Stimulated activated CD8-positive, alpha-beta memory T cell treated with anti-CD3 and anti-CD28 coated beads, Interleukin-7, amount 100 ng/mL, for 4 hours (primary cell): Measurements from ENCODE around the gene SLC30A9.

Source experiments
- DNase-seq, 2 donors: peaks; one replicate each; pipeline ENCODE4 v3.0.0-alpha.2; 2020; ENCODE audit warnings: low read depth in 2 of 2

SLC30A9 gene

DNA sequence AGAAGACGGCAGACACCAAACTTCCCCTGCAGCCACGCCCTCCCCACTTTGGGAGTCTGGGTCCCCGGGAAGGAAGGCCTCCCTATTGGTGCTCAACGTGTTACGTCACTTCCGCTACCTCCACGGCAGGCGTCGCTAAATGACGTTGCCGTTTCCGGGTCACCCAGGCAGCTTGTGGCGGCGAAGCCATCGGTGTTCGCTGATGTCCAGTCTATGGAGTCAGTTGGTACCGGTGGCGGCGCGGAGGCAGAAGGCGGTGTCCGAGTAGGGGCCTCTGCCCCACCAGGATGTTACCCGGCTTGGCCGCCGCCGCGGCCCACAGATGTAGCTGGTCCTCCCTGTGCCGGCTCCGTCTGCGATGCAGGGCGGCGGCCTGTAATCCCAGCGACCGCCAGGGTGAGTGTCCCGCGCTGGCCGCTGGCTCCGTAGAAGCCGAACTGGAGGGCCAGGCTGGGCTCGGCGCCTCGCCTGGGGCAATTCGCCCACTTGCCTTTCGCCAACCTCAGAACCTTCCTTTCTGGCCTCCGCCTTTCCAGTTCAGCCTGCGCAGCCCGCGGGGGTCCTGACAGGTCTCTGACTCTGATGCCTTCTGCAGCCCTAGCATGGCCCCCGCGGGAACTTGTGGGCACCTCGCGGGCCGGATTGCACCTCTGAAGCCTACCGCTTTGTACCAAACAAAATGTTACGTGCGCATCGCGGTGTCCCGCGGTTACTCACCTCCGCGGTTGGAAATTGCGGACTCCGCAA, at the start of gene SLC30A9:
Gene SLC30A9 (plus strand): TSS at position 166 of the 747 bp plus-strand sequence. CDS start 122 bp downstream, at position 288.
- peak; percentile 88 to 91 for DNase-seq

DNA sequence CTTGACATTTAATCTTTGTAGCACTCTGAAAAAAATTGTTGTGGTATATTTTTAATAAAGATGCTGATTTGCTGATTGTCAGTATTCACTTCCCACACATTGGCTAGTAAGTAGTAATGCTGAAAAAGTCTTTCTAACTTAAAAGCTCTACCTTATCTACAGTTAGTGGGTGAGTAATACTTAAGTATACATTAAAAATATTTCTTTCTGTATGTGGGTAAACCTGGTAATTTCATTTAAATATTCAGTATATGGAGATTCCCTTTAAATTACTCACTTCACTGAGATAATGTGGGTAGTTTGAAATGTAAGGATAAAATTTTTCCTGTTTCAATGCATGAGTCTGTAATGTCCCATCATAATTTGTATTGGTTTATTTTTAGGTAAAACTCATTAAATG, 49.5 kb upstream of the SLC30A9 start:
- no peak for DNase-seq

DNA sequence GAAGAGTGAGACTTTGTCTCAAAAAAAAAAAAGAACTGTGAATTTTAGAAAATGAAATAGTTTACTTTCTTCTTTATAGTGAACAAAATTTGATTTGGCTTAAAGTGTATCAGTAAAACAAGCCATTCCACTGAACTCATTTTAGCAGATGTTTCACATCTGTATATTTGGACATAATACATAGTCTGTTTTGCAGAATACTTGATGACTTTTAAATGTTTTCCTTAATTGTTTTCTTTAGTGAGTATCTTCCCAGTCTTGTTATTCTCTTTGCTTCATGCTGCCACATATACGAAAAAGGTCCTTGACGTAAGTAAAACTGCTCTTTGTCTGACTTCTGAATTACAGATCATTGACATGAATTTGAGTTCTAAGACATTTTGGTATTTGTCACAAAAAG, 46.8 kb upstream of the SLC30A9 start:
- no peak for DNase-seq

DNA sequence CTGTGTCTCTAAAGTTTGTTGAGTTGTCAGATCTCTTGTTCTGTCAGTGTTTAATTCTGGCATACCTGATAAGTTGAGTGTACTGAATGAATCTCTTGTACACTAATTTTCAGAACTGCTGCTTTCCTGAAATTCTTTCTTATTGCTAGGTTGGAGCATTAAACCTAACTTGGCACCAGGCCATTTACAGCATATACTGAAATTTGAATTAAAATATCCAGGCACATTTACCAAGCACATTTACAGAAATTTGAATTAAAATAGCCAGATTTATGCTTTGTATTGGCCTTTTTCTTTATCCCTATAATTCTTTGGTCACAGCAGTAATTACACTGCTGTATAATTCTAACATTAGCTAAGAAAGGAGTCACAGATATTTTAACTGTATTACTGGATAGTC, 46.2 kb upstream of the SLC30A9 start:
- DNase-seq: no peak

DNA sequence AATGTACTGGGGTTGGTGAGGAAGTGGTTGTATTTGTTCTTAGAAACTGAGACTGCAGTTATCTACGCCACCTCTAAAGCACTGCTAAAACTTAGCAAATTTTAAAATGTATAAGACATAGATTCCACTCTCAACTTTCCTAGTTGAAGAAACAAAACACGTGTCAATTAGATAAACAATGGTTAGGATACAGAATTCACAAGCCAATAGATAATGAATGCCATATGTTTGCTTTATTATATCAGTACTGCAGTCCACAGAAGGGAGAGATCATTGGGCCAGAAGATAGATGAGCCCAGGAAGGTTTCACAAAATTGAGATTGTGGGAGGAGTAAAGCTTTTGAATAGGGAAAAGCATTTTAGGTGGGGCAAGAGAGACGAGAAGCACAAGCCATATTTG, 40.8 kb upstream of the SLC30A9 start:
- no peak for DNase-seq

DNA sequence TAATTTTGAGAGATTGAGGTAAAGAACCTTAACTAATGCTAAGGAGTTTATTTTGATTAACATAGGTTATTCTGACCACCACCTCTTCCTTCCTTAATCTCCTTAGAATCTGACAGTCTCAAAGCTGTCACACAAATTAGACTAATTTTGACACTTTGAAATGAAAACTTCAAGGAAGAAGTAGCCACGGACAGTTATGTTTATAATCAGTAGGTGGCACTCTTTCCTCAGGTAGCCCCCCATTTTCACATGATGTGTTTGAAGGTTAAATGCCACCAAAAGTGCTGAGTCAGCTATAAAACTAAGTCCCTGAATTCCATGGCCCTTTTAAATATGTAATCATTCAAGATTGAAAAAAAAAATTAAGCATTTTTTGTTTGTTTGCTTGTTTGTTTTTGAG, 32.7 kb upstream of the SLC30A9 start:
- no peak for DNase-seq

DNA sequence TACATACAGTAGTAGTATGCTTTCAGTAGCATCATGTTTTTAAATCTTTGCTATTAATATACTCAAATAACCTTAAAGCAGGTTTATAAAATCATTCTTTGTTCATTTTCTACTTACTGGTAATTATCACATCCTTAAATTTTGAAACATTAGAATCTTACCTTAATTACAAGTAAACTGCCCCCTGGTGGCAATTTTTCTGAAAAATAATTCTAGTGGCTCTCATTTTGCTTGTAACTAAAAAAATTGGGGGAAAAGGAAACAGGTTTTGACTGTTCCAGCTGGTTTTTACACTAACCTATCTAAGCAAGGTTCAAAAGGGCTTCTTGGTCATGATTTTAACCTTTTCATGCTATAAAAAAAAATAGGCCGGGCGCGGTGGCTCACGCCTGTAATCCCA, 27.2 kb upstream of the SLC30A9 start:
- no peak for DNase-seq

DNA sequence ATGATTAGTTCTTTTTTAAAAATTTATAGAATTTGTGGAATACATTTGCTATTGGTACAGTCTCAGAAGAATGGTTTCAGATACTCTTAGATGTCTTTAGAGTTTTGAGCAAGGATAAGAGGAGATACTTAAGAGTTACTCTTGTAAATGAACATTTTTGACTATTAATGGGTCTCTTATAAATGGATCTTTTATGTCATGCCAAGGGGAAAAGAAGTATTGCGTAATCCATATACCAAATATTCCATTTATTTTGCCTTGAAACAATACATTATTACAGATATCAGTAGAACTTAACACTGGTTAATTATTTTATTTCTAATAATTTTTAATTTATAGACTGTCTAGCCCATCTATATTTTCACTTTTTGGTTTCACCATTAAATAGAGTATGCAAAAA, 25.9 kb upstream of the SLC30A9 start:
- no peak for DNase-seq

DNA sequence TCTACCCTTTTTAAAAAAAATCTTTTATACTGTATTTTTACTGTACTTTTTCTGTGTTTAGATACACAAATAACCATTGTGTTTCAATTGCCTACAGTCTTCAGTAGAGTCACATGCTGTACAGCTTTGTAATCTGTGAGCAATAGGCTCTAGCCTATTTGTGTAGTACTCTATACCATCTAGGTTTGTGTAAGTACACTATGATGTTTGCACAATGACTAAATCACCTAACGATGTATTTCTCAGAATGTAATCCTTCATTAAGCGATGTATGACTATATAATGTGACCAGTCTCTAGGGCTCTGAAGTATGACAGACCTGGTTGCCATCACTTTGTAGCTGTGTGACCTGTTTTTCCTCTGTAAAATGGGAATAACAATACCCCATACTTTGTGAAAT, 22.9 kb upstream of the SLC30A9 start:
- DNase-seq: no peak

DNA sequence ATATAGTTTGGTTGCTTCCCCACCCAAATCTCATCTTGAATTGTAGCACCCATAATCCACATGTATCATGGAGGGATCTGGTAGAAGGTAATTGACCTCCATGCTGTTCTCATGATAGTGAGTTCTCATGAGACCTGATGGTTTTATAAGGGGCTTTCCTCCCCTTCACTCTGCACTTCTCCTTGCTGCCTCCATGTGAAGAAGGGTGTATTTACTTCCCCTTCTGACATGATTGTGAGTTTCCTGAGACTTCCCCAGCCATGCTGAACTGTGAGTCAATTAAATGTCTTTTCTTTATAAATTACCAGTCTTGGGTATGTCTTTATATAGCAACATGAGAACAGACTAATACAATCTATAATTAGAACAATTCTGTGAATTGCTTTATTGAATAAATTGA, 20.7 kb upstream of the SLC30A9 start:
- DNase-seq: no peak

DNA sequence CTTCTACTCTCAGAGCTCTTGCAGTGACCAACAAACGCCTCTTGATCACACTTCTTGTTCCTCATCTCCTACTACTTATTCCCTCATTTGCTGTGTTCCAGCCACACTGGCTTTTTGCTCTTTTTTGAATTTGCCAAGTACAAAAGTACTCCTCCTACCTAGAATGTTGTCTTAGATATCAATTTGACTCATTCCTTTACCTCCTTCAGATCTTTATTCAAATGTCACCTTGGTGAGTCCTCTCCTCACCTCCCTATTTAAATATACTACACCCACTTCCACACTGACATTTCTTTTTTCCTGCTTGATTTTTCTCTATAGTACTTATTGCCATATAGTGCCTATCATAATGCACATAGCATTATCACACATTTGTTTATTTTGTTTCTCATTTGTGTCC, 15.0 kb upstream of the SLC30A9 start:
- DNase-seq: no peak

DNA sequence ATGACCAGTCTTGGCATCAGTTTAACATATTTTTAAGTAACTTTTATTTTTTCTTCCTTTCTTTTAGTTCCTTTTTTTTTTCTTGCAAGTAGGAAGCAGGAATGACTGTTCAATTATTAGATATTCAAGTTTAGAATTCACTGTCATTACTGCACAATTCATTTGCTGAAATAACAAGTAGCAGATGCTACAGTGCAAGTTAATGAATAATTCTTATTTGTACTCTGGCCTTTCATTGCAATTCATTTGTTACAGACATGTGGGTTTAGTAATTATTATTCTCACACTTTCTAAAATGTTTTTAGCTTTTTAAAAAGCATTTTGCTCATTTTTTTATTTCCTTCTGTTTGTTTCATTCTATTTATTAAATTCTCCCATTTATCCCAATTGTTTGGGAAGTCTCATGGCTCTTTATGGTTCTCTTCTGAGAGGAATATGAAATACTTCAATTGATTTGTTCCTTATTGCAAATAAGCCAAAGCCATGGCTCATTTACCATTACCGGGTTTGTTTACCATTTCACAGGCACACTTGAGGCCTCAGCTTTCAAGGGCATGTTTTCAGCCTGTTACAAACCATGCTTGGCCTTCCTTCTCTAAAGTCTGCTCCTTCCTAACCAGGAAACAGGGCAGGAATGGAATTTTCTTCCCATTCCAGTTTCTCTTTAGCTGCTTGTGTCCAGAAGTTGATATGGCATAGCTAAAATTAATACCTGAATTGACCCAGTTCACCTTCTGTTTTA, 13.4 kb upstream of the SLC30A9 start:
- no peak for DNase-seq

DNA sequence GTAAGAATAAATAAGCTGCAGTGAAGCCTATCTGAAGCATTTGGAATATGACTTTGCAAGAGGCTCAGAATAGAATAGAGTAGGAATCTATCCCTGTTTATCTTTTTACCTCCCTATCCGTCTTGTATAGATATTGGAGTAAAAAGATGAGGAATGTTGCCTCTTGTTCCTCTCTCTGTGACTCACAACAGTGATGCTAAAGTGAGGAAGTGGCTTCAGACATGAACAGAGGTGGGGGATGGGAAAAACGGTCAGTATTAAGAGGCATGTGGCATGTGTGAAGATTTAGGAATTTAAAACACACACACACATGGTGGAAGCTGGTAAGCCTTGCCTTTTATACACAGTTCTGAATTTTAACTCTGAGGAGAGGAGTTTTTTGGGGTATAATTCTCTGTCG, 12.6 kb upstream of the SLC30A9 start:
- no peak for DNase-seq

DNA sequence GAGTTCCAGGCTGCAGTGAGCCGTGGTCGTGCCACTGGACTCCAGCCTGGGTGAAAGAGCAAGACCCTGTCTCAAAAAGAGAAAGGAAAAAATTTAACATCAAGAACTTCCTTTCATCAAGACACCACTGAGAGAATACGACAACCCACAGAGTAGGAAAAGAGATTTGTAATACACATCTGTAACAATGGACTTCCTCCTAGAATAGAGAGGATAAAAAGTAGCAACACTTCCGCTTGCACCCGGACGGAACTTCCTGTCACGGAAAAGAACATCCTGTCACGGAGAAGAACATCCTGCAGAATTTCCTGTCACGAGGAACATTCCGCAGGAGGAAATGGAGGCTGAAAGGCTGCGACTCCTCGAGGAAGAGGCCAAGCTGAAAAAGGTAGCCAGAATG, 8.9 kb upstream of the SLC30A9 start, which contains the start of gene DCAF4L1:
Gene DCAF4L1 (plus strand): TSS at position 301 of the 400 bp plus-strand sequence. CDS start 37 bp downstream, at position 338.
- no peak for DNase-seq

DNA sequence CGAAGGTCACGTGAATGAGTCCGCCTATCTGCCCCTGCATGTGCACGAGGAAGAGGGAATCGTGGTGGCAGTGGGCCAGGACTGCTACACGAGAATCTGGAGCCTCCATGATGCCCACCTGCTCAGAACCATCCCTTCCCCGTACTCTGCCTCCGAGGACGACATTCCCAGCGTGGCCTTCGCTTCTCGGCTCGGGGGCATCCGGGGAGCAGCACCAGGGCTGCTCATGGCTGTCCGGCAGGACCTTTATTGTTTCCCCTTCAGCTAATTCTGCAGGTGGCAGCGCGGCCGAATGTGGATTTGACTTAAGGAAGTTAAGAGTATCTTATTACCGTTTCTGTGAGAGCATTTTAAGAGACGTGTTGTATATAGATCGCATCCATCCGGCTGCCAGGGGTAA, 7.6 kb upstream of the SLC30A9 start:
- no peak for DNase-seq

DNA sequence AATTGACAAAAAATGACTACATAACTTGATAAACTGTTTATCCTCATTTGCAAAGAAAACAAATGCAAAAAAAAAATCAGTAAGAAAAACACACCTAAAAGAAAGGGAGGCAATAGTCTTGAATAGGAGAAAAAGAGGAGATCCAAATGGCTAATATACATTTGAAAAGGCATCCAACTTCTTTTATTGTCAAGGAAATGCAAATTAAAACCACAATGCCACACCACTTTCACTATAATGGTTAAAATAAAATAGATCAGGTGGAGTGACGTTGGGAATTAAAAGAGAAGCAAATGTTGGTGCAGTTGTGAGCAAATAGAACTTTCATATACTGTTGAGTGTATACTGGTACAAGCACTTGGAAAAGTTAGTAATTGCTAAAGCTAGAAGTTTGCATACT, 5.2 kb upstream of the SLC30A9 start:
- no peak for DNase-seq

DNA sequence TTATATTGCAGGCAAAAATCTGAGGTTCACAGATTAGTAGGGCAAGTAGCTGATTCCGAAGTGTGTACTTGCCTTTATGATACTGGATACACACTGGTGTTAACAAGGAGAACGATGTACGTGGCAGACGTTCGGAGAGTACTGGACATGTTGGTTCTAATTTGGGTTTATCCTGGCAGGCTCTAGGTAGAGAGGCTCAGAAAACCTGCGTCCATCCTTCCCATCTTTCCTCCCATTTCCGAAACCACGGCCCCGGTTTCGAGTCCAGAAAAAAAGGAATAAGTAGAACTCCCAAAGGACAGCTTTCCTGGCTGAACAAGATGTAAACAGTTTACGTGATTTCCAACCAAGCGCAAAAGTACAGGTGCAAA, 351 bp upstream of the SLC30A9 start:
- no peak for DNase-seq

DNA sequence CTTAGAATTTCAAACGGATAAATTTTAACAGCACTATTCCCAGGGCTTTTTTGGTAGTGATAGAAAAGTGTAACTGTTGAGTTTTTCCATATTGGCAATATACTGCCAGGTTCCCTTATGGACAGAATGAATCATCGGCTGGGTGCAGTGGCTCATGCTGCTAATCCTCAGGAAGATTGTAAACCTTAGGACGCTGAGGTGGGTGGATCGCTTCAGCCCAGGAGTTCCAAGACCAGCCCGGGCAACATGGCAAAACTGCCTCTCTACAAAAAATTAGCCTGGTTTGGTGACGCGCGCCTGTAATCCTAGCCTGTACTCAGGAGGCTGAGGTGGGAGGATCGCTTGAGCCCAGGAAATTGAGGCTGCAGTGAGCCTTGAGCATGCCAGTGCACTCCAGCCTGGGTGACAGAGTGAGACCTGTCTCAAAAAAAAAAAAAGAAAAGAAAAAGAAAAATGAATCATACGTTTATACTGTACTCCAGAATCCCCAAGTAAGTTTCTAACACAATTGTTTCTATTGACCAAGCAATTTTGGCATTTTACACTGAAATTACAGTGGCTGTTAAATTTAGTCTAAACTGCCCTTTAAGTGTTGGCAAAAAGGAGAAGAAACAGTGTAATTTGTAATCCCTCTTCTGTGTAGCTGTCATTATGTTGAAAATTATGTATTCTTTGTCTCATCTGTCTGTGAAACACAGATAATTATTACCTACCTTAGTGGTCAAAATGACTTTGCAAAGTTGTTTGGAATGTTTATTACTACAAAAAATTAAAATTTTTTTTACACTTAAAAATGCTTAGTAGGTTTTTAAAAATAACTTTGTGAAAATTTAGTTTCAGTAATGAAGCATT, 1.8 kb downstream of the SLC30A9 start:
- DNase-seq: no peak

DNA sequence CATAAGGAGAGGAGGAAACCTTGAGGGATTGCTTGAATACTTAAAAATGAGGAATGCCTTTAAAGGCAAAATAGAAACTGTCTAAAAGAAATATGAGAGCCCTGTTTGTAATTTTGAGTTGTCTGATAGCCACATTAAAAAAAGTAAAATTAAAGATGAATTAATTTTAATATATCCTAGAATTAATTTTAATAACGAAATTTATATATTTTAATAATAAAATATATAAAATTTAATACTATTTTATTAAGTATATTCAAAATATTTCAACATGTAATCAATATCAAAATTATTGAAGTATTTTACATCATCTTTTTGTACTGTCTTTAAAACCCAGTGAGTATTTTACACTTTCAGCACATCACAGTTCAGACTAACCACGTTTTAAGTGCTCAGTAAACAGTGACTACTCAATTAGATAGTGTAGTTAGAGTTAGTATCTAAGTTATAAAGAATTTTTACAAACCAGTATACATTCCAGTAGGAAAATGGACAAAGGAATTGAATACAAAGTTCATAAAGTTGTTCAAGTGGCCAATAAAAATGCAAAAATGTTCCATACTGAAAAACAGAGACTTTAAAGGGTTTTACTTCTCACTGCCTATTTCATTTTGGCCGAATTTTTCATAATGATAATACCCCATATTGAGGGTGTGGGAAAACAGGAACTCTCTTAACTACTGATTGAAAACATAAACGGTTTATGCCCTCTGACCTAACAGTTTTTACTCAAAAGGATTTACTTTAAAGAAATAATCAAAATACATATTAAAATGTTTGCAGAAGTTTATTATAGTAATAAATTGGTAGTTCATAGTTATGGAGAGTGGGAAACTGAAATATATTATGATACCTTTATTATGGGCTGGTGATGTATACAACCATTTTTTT, 2.9 kb downstream of the SLC30A9 start:
- no peak for DNase-seq

DNA sequence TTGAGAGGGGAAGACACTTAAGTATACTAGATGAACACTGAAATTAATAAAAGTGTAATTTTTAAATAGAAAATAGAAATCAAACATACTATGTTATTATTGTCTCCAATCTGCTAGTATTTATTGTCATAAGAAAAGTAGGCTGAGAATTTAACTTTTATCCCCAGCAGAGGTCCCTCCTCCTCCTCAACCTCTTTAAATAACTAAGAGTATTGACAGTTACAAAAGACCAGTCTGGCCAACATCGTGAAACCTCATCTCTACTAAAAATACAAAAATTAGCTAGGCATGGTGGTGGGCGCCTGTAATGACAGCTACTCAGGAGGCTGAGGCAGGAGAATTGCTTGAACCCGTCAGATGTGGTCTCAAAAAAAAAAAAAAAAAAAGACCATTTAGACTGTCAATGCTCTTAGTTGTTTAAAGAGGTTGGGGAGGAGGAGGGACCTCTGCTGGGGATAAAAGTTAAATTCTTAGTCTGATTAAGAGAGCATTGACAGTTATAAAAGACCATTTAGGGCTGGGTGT, 4.2 kb downstream of the SLC30A9 start:
- DNase-seq: no peak

DNA sequence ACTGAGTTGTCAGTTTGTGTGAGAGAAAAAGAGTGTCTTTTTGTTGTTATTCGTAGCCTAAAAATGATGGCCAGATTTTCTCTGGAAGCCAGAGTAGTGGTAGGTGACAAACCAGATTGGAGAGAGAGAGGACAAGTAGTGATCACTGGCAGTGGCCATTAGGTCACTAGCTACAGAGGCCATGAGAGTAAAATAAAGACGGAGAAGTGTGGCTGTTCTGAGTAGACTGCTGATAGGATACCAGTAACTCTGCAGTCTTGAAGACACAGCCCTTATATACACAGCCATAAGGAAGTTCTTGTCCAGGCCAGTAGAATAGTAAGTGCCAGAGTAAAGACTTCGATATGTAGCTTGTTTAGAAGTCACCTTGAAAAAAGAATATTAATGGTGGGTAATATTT, 7.7 kb downstream of the SLC30A9 start:
- no peak for DNase-seq
